ENCODE data around the gene CNP. TPM values are rescaled to one million over a fixed set of nuclear protein-coding genes. Genes with fewer than 3 reads are reported as not detected.

CNP gene
- total and polyA plus RNA-seq, 2 donors (not counting 1 experiment from before 2014, with no cell fraction given), result 57.7 to 60.4 TPM

GRCh38 chr17:41998497-41998896, 31.9 kb downstream of the CNP start:
- no peak for TF ChIP-seq CTCF (conservative IDR thresholded peaks at IDR 0.05 in 1 of 2, IDR thresholded peaks at IDR 0.05 in 1 of 2; ENCODE audit: low read depth in 1 of 2, low read length in 2 of 2)
- H3K36me3 ChIP-seq (ENCODE audit: control insufficient read depth, insufficient read depth, low read length), result peaks cover 16% of the 10 kb centered on the region
- no peaks in the 10 kb centered on the region for H4K20me1 ChIP-seq (ENCODE audit: control insufficient read depth, extremely low read depth, insufficient read depth, low read length)
- no peak overlapping the region for H3K9ac ChIP-seq (ENCODE audit: insufficient read depth, low read length)
- peaks cover 28% of the 10 kb centered on the region for H3K79me2 ChIP-seq (ENCODE audit: control insufficient read depth, insufficient read depth, low read length)
- no peak overlapping the region for H3K4me3 ChIP-seq (replicated peaks in 1 of 4; ENCODE audit: control extremely low read depth in 1 of 4, insufficient read depth in 1 of 4, low read depth in 3 of 4, low read length in 4 of 4)
- H3K4me2 ChIP-seq (ENCODE audit: extremely low read depth, insufficient read depth, low read length), result no peak overlapping the region
- no peak overlapping the region for H3K27ac ChIP-seq (ENCODE audit: insufficient read depth, low read length)
- H3K27me3 ChIP-seq (ENCODE audit: control insufficient read depth, insufficient read depth, low read length), result no peaks in the 10 kb centered on the region
- no peak for DNase-seq (ENCODE audit: low read depth in 2 of 2)
- H3K4me1 ChIP-seq (ENCODE audit: control insufficient read depth, extremely low read depth, insufficient read depth, low read length), result peaks cover 8% of the 10 kb centered on the region
- no peaks in the 10 kb centered on the region for H3K9me3 ChIP-seq (ENCODE audit: control insufficient read depth, insufficient read depth, low read depth, low read length)
- no peak overlapping the region for H2AFZ ChIP-seq (ENCODE audit: low read length)

- peaks cover 14% of the 10 kb centered on the region for H3K36me3 ChIP-seq (ENCODE audit: control insufficient read depth, insufficient read depth, low read length)
- peaks cover 12% of the 10 kb centered on the region for H3K4me1 ChIP-seq (ENCODE audit: control insufficient read depth, extremely low read depth, insufficient read depth, low read length)
- no peaks in the 10 kb centered on the region for H3K27me3 ChIP-seq (ENCODE audit: control insufficient read depth, insufficient read depth, low read length)
- H3K4me3 ChIP-seq (replicated peaks in 1 of 4; ENCODE audit: control extremely low read depth in 1 of 4, insufficient read depth in 1 of 4, low read depth in 3 of 4, low read length in 4 of 4), result no peak overlapping the region
- no peak overlapping the region for H3K4me2 ChIP-seq (ENCODE audit: extremely low read depth, insufficient read depth, low read length)
- no peak overlapping the region for H3K9ac ChIP-seq (ENCODE audit: insufficient read depth, low read length)
- peaks cover 47% of the 10 kb centered on the region for H3K79me2 ChIP-seq (ENCODE audit: control insufficient read depth, insufficient read depth, low read length)
- DNase-seq (ENCODE audit: low read depth in 2 of 2), result no peak
- H3K27ac ChIP-seq (ENCODE audit: insufficient read depth, low read length), result no peak overlapping the region
- no peak overlapping the region for H2AFZ ChIP-seq (ENCODE audit: low read length)
- TF ChIP-seq CTCF (conservative IDR thresholded peaks at IDR 0.05 in 1 of 2, IDR thresholded peaks at IDR 0.05 in 1 of 2; ENCODE audit: low read depth in 1 of 2, low read length in 2 of 2) (no peak), EZH2 (IDR thresholded peaks at IDR 0.05; ENCODE audit: low read length, missing control alignments) (no peak)
- H3K9me3 ChIP-seq (ENCODE audit: control insufficient read depth, insufficient read depth, low read depth, low read length), result no peaks in the 10 kb centered on the region
- no peaks in the 10 kb centered on the region for H4K20me1 ChIP-seq (ENCODE audit: control insufficient read depth, extremely low read depth, insufficient read depth, low read length)
Measured at GRCh38 chr17:42000413-42001133, 34.0 kb downstream of the CNP start.

GRCh38 chr17:42001729-42002128, 35.1 kb downstream of the CNP start:
- Histone ChIP-seq H2AFZ (ENCODE audit: low read length) (no peak overlapping the region), H3K9ac (ENCODE audit: insufficient read depth, low read length) (no peak overlapping the region), H3K9me3 (ENCODE audit: control insufficient read depth, insufficient read depth, low read depth, low read length) (no peaks in the 10 kb centered on the region), H3K27me3 (ENCODE audit: control insufficient read depth, insufficient read depth, low read length) (no peaks in the 10 kb centered on the region), H3K4me2 (ENCODE audit: extremely low read depth, insufficient read depth, low read length) (no peak overlapping the region), H3K4me3 (replicated peaks in 1 of 4; ENCODE audit: control extremely low read depth in 1 of 4, insufficient read depth in 1 of 4, low read depth in 3 of 4, low read length in 4 of 4) (no peak overlapping the region), H3K27ac (ENCODE audit: insufficient read depth, low read length) (no peak overlapping the region), H3K79me2 (ENCODE audit: control insufficient read depth, insufficient read depth, low read length) (peaks cover 58% of the 10 kb centered on the region), H4K20me1 (ENCODE audit: control insufficient read depth, extremely low read depth, insufficient read depth, low read length) (no peaks in the 10 kb centered on the region), H3K36me3 (ENCODE audit: control insufficient read depth, insufficient read depth, low read length) (peaks cover 12% of the 10 kb centered on the region), H3K4me1 (ENCODE audit: control insufficient read depth, extremely low read depth, insufficient read depth, low read length) (peaks cover 12% of the 10 kb centered on the region)
- no peak for DNase-seq (ENCODE audit: low read depth in 2 of 2)
- TF ChIP-seq CTCF (conservative IDR thresholded peaks at IDR 0.05 in 1 of 2, IDR thresholded peaks at IDR 0.05 in 1 of 2; ENCODE audit: low read depth in 1 of 2, low read length in 2 of 2) (no peak), EZH2 (IDR thresholded peaks at IDR 0.05; ENCODE audit: low read length, missing control alignments) (no peak)

Measured in fibroblast of lung (primary cell).